ENCODE data around the gene CDH20. TPM values are rescaled to one million over a fixed set of nuclear protein-coding genes. Genes with fewer than 3 reads are reported as not detected.

Gene CDH20
- total and polyA plus RNA-seq, 2 of the 13 experiments (the other 11 are each of a cell fraction or from before 2014, with no cell fraction given): not detected

- Histone ChIP-seq H3K4me1 (ENCODE audit: insufficient read depth, low read length) (no peaks in the 10 kb centered on the region), H3K4me2 (ENCODE audit: low read depth, low read length) (no peak overlapping the region), H3K9me3 (ENCODE audit: low read length) (no peaks in the 10 kb centered on the region), H3K27me3 (ENCODE audit: control insufficient read depth in 1 of 2, insufficient read depth in 2 of 2, low read length in 2 of 2) (no peaks in the 10 kb centered on the region), H3K36me3 (replicated peaks in 1 of 2; ENCODE audit: control insufficient read depth in 1 of 2, insufficient read depth in 2 of 2, low read length in 2 of 2) (no peaks in the 10 kb centered on the region), H3K4me3 (replicated peaks in 1 of 3; ENCODE audit: insufficient read depth in 1 of 3, low read depth in 2 of 3, low read length in 3 of 3) (no peak overlapping the region), H4K20me1 (ENCODE audit: insufficient read depth, low read length) (no peaks in the 10 kb centered on the region), H3K27ac (ENCODE audit: extremely low read length, insufficient read depth, low read length) (no peak overlapping the region), H3K79me2 (ENCODE audit: insufficient read depth, low read length) (no peaks in the 10 kb centered on the region), H3K9ac (ENCODE audit: insufficient read depth, low read depth, low read length) (no peak overlapping the region), H2AFZ (ENCODE audit: low read length) (no peak overlapping the region)
- intact Hi-C loops (cut with micrococcal nuclease; ENCODE audit: unreplicated experiment) (no loop called here), in situ Hi-C loops (cut with HindIII; ENCODE audit: extremely low pct_ligation_motif_present, low pct_unique_long_range_greater_than_20kb) (no loop called here)
- no peak for DNase-seq (ENCODE audit: low spot score)
- no peak for ATAC-seq
- TF ChIP-seq ZBTB37 (CRISPR knock-in tag; IDR thresholded peaks at IDR 0.05) (no peak), ZBTB8A (CRISPR knock-in tag; IDR thresholded peaks at IDR 0.05; ENCODE audit: borderline replicate concordance, low read depth) (no peak), PAF1 (CRISPR knock-in tag; IDR thresholded peaks at IDR 0.05) (no peak), ZMYM4 (CRISPR knock-in tag; IDR thresholded peaks at IDR 0.05) (no peak), FOXJ3 (CRISPR knock-in tag; IDR thresholded peaks at IDR 0.05; ENCODE audit: borderline replicate concordance) (no peak), CEBPG (CRISPR knock-in tag; IDR thresholded peaks at IDR 0.05) (no peak), ATM (IDR thresholded peaks at IDR 0.05; ENCODE audit: borderline replicate concordance) (no peak), TMF1 (CRISPR knock-in tag; IDR thresholded peaks at IDR 0.05; ENCODE audit: low read depth) (no peak), ZNF563 (CRISPR knock-in tag; IDR thresholded peaks at IDR 0.05) (no peak)
- no TSS peak for BruUV-seq (replicated peaks)
- ChIA-PET CTCF (ENCODE audit: low intra/inter-chr PET ratio, low total read pairs) (no interaction called here), POLR2A (no interaction called here)
- no peak for FAIRE-seq
- 0% methylated on average over 3 of the region's 4 CpGs for WGBS (ENCODE audit: low lambda C conversion rate)
Observed at GRCh38 chr18:61398961-61399705, 65.9 kb downstream of the CDH20 start.
